ENCODE data around the gene PPARD. TPM values are rescaled to one million over a fixed set of nuclear protein-coding genes. Genes with fewer than 3 reads are reported as not detected.
"Not testable (repeated sequence)": the region's sequence is repeated elsewhere in the genome, so short reads cannot be mapped to it uniquely, and the experiment has no call there.

PPARD gene
- total RNA-seq, 2 donors from 2014 or later = 21.2 to 24.1 TPM

DNA sequence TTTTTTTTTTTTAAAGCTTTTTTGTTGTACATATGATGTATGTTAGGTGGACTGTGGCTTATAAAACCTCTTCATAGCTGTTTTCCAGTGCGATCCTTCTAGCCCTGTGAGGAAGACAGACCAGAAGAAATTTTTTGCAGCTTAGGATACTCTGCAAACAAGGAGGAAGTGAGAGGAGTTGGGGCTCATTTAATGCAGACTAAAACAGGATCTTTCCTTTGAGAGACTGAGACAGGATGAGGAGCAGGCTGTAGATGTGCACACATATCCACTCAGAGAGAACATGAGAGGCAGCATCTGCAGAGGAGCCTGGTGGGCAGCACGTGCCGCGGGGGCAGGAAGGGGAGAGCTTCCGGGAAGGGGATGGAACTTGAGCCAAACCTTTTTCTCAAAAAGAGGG, 45.7 kb downstream of the PPARD start:
- DNase-seq (ENCODE audit: low spot score) = no peak
- H3K4me1 ChIP-seq (replicated peaks) = peaks cover 12% of the 10 kb centered on the region
- H3K27ac ChIP-seq = no peak overlapping the region
- no peaks in the 10 kb centered on the region for H3K36me3 ChIP-seq
- WGBS = 87% methylated on average over 5 of the region's 5 CpGs
- H3K27me3 ChIP-seq (replicated peaks; ENCODE audit: insufficient read depth) = no peaks in the 10 kb centered on the region
- TF ChIP-seq, protein P1, sequence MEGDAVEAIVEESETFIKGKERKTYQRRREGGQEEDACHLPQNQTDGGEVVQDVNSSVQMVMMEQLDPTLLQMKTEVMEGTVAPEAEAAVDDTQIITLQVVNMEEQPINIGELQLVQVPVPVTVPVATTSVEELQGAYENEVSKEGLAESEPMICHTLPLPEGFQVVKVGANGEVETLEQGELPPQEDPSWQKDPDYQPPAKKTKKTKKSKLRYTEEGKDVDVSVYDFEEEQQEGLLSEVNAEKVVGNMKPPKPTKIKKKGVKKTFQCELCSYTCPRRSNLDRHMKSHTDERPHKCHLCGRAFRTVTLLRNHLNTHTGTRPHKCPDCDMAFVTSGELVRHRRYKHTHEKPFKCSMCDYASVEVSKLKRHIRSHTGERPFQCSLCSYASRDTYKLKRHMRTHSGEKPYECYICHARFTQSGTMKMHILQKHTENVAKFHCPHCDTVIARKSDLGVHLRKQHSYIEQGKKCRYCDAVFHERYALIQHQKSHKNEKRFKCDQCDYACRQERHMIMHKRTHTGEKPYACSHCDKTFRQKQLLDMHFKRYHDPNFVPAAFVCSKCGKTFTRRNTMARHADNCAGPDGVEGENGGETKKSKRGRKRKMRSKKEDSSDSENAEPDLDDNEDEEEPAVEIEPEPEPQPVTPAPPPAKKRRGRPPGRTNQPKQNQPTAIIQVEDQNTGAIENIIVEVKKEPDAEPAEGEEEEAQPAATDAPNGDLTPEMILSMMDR (IDR thresholded peaks at IDR 0.05) = no peak
- TF ChIP-seq POLR2A (IDR thresholded peaks at IDR 0.05) = no peak
- TF ChIP-seq POLR2AphosphoS5 (IDR thresholded peaks at IDR 0.05) = no peak
- intact Hi-C loops (cut with DNase I) = no loop called here
- no peak overlapping the region for H3K4me3 ChIP-seq
- H3K9me3 ChIP-seq = no peaks in the 10 kb centered on the region

DNA sequence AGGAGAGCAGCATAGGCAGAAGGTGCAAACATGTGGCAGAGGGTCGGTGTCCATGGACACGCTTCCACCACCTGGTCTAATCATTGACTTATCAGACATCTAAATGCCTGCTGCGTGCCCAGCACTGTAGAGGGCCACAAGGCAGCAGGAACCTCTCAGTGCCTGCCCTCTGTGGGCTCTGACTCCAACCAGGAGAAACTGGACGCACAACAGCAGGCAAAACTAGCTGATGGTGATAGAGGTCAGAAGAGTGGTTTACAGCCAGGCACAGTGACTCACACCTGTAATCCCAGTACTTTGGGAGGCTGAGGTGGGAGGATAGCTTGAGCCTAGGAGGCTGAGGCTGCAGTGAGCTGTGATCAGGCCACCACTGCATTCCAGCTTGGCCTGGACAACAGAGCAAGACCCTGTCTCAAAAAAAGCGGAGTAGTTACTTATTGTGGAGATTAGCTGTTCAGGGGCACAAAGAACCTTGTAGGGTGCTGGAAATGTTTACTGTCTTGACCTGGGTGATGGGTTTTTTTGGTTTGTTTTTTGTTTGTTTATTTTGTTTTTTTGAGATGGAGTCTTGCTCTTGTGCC, 46.5 kb downstream of the PPARD start:
- no peak overlapping the region for H3K27ac ChIP-seq
- H3K9me3 ChIP-seq = no peaks in the 10 kb centered on the region
- H3K4me3 ChIP-seq = no peak overlapping the region
- intact Hi-C loops (cut with DNase I) = no loop called here
- DNase-seq (ENCODE audit: low spot score) = no peak
- WGBS = 97% methylated on average over 5 of the region's 5 CpGs
- peaks cover 17% of the 10 kb centered on the region for H3K4me1 ChIP-seq (replicated peaks)
- TF ChIP-seq, protein P1 (IDR thresholded peaks at IDR 0.05) = no peak
- TF ChIP-seq POLR2AphosphoS5 (IDR thresholded peaks at IDR 0.05) (no peak), POLR2A (IDR thresholded peaks at IDR 0.05) (no peak)
- no peaks in the 10 kb centered on the region for H3K36me3 ChIP-seq
- no peaks in the 10 kb centered on the region for H3K27me3 ChIP-seq (replicated peaks; ENCODE audit: insufficient read depth)

DNA sequence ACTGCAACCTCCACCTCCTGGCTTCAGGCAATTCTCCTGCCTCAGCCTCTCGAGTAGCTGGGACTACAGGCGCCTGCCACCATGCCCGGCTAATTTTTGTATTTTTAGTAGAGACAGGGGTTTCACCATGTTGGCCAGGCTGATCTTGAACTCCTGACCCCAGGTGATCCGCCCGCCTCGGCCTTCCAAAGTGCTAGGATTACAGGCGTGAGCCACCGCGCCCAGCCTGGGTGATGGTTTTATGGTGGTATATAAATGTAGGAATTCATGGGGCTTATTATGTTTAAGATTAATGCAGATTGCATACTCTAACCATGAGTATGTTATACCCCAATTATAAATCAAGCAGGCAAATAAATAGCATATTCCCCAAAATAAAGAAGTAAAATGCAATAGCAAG, 47.0 kb downstream of the PPARD start:
- DNase-seq (ENCODE audit: low spot score); H3K27ac ChIP-seq; H3K4me3 ChIP-seq; H3K36me3 ChIP-seq; H3K9me3 ChIP-seq; intact Hi-C loops (cut with DNase I); H3K27me3 ChIP-seq (replicated peaks; ENCODE audit: insufficient read depth): not testable (repeated sequence)
- peaks cover 17% of the 10 kb centered on the region for H3K4me1 ChIP-seq (replicated peaks)
- 89% methylated on average over 9 of the region's 9 CpGs for WGBS

DNA sequence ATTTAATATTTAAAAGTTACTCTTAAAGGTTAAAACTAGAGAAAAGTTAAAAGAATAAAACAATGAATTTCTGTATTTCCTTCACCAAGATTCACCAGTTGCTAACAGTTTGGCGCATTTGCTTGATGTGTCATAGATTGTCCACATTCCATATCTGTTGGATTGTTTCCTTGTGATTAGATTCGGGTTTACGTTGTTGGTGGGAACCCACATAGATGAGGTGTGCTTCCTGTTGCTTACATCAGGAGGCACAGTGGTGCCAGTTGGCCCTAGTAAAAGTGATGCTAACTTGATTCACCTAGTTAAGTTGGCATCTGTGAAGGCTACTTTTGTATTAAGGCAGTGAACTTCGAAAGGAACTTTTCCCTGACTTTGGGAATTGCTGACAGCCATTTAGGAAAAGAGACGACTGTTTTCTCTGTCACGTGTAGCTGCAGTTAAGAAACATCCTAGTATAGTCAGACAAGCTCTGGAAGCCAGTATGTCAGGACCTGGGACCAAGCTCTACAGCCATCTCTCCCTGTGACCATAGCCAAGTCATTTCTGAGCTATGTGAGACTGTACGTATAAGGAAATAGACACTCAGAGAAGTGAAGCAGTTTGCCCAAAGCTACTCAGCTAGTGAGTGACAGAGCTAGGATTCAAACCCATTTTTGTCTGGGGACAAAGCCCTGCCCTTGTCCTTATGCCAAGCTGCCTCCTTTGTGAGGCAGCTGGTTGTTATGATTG, 49.0 kb downstream of the PPARD start:
- Histone ChIP-seq H3K27me3 (replicated peaks; ENCODE audit: insufficient read depth) (no peaks in the 10 kb centered on the region), H3K27ac (peak overlapping the region; percentile 64), H3K36me3 (no peaks in the 10 kb centered on the region), H3K4me1 (replicated peaks) (peaks cover 17% of the 10 kb centered on the region), H3K9me3 (no peaks in the 10 kb centered on the region), H3K4me3 (no peak overlapping the region)
- DNase-seq (ENCODE audit: low spot score) = no peak
- 50% methylated on average over 7 of the region's 7 CpGs for WGBS
- intact Hi-C loops (cut with DNase I) = no loop called here
- TF ChIP-seq, protein P1 (IDR thresholded peaks at IDR 0.05) = no peak
- TF ChIP-seq POLR2A (IDR thresholded peaks at IDR 0.05) (no peak), POLR2AphosphoS5 (IDR thresholded peaks at IDR 0.05) (no peak)

DNA sequence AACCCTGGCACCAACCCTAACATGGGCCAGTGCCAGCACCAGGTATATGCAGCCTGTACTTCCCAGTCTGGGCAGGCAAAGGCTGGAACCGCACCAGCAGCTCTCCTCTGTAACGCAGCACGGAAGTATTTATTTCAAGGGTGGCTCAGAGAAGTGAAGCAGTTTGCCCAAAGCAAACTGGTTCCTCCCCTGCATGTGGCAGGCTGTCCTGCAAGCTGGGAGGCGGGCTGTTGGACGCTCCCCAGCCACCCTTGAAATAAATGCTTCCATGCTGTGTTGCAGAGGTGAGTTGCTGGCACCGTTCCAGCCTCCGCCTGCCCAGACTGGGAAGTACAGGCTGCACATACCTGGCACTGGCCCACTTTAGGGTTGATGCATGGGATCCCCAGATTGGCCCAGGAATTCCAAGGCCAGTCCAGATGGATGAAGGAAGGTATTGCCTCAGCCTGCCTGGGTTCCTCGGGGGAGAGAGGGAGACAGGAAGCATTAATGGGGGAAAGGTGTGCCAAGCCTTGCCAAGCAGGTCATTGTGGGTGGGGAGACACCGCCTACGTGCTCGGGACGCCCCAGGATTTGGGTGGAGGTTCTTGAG, 49.8 kb downstream of the PPARD start:
- no peaks in the 10 kb centered on the region for H3K36me3 ChIP-seq
- WGBS = 39% methylated on average over 12 of the region's 12 CpGs
- H3K27me3 ChIP-seq (replicated peaks; ENCODE audit: insufficient read depth) = no peaks in the 10 kb centered on the region
- DNase-seq (ENCODE audit: low spot score) = peak; percentile 88
- intact Hi-C loops (cut with DNase I) = no loop called here
- no peak overlapping the region for H3K4me3 ChIP-seq
- H3K27ac ChIP-seq = peak overlapping the region; percentile 64
- TF ChIP-seq, protein P1 (IDR thresholded peaks at IDR 0.05) = peak in 1 of 4 experiments; percentile 3
- TF ChIP-seq POLR2AphosphoS5 (IDR thresholded peaks at IDR 0.05) (peak; percentile 68), POLR2A (IDR thresholded peaks at IDR 0.05) (no peak)
- H3K4me1 ChIP-seq (replicated peaks) = peaks cover 17% of the 10 kb centered on the region
- H3K9me3 ChIP-seq = no peaks in the 10 kb centered on the region
